ENCODE data around the gene ATOH7. TPM values are rescaled to one million over a fixed set of nuclear protein-coding genes. Genes with fewer than 3 reads are reported as not detected.
A peak's percentile ranks its signal among the peaks of the same experiment; 100 is the strongest.
"Not testable (repeated sequence)": the region's sequence is repeated elsewhere in the genome, so short reads cannot be mapped to it uniquely, and the experiment has no call there.

Gene ATOH7
- total RNA-seq, 4 donors from 2014 or later, result not detected

GRCh38 chr10:68208424-68209042 lies 23.4 kb downstream of the ATOH7 start:
- TF ChIP-seq, protein P1, sequence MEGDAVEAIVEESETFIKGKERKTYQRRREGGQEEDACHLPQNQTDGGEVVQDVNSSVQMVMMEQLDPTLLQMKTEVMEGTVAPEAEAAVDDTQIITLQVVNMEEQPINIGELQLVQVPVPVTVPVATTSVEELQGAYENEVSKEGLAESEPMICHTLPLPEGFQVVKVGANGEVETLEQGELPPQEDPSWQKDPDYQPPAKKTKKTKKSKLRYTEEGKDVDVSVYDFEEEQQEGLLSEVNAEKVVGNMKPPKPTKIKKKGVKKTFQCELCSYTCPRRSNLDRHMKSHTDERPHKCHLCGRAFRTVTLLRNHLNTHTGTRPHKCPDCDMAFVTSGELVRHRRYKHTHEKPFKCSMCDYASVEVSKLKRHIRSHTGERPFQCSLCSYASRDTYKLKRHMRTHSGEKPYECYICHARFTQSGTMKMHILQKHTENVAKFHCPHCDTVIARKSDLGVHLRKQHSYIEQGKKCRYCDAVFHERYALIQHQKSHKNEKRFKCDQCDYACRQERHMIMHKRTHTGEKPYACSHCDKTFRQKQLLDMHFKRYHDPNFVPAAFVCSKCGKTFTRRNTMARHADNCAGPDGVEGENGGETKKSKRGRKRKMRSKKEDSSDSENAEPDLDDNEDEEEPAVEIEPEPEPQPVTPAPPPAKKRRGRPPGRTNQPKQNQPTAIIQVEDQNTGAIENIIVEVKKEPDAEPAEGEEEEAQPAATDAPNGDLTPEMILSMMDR (IDR thresholded peaks at IDR 0.05), result peak in 1 of 3 experiments; percentile 5
- TF ChIP-seq EP300 (IDR thresholded peaks at IDR 0.05), result no peak
- H3K27me3 ChIP-seq, result no peaks in the 10 kb centered on the region
- no peak overlapping the region for H3K27ac ChIP-seq (replicated peaks in 1 of 4)
- no peaks in the 10 kb centered on the region for H3K9me3 ChIP-seq
- H3K4me1 ChIP-seq, result no peaks in the 10 kb centered on the region
- H3K4me3 ChIP-seq, result no peak overlapping the region
- no peak for DNase-seq (ENCODE audit: extremely low spot score)
- H3K36me3 ChIP-seq, result peaks cover 0 to 62% (median 0%) of the 10 kb centered on the region in 4 donors
- 66% methylated on average over 10 of the region's 10 CpGs for WGBS
- intact Hi-C loops (cut with DNase I), result no loop called here

- WGBS, result 38% methylated on average over 5 of the region's 5 CpGs
- Histone ChIP-seq H3K27ac (replicated peaks in 1 of 4) (no peak overlapping the region), H3K4me1 (no peaks in the 10 kb centered on the region), H3K9me3 (no peaks in the 10 kb centered on the region), H3K27me3 (peaks cover 0 to 5% (median 0%) of the 10 kb centered on the region in 4 donors), H3K36me3 (peaks cover 0 to 74% (median 0%) of the 10 kb centered on the region in 4 donors), H3K4me3 (no peak overlapping the region)
- no peak for DNase-seq (ENCODE audit: extremely low spot score)
- intact Hi-C loops (cut with DNase I), result no loop called here
- TF ChIP-seq, protein P1 (IDR thresholded peaks at IDR 0.05), result no peak
- TF ChIP-seq POLR2A (IDR thresholded peaks at IDR 0.05; ENCODE audit: low read depth), result no peak
- TF ChIP-seq EP300 (IDR thresholded peaks at IDR 0.05), result no peak
- no peak for TF ChIP-seq POLR2AphosphoS5 (IDR thresholded peaks at IDR 0.05)
These were observed 29.0 kb downstream of the ATOH7 start for GRCh38 chr10:68202960-68203353.

GRCh38 chr10:68196701-68197100 lies 35.2 kb downstream of the ATOH7 start:
- intact Hi-C loops (cut with DNase I), result no loop called here
- H3K4me1 ChIP-seq, result no peaks in the 10 kb centered on the region
- H3K27me3 ChIP-seq, result peaks cover 0 to 5% (median 0%) of the 10 kb centered on the region in 4 donors
- no peak overlapping the region for H3K27ac ChIP-seq (replicated peaks in 1 of 4)
- H3K9me3 ChIP-seq, result no peaks in the 10 kb centered on the region
- DNase-seq (ENCODE audit: extremely low spot score), result no peak
- TF ChIP-seq EP300 (IDR thresholded peaks at IDR 0.05) (no peak), POLR2A (IDR thresholded peaks at IDR 0.05; ENCODE audit: low read depth) (no peak), POLR2AphosphoS5 (IDR thresholded peaks at IDR 0.05) (no peak)
- TF ChIP-seq, protein P1 (IDR thresholded peaks at IDR 0.05), result no peak
- peaks cover 0 to 70% (median 0%) of the 10 kb centered on the region in 4 donors for H3K36me3 ChIP-seq
- no peak overlapping the region for H3K4me3 ChIP-seq
- WGBS, result 56% methylated on average over 3 of the region's 3 CpGs

- H3K27me3 ChIP-seq; H3K9me3 ChIP-seq; H3K27ac ChIP-seq (replicated peaks in 1 of 4); H3K4me1 ChIP-seq; DNase-seq (ENCODE audit: extremely low spot score); intact Hi-C loops (cut with DNase I); H3K4me3 ChIP-seq: not testable (repeated sequence)
- 97% methylated on average over 2 of the region's 2 CpGs for WGBS
- H3K36me3 ChIP-seq, result peaks cover 0 to 63% (median 0%) of the 10 kb centered on the region in 4 donors
These were observed 36.1 kb downstream of the ATOH7 start for GRCh38 chr10:68195776-68196175.

DNA sequence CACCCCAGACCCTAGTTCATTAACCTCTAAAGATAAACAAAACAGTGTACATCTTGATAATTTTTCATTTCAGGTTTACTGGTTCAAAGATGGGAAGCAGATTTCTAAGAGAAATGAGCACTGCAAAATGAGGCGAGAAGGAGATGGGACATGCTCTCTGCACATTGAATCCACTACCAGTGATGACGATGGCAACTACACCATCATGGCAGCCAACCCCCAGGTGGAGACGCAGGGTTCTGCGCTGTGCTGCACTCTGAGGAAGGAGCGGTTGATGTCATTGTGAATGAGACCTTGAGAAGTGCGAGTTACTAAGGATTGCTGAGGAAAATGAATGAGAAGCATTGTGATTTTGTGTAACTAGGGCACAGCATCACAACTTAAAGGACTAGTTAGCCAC lies 37.6 kb downstream of the ATOH7 start:
- no peak overlapping the region for H3K27ac ChIP-seq (replicated peaks in 1 of 4)
- H3K27me3 ChIP-seq, result no peaks in the 10 kb centered on the region
- peaks cover 0 to 56% (median 0%) of the 10 kb centered on the region in 4 donors for H3K36me3 ChIP-seq
- H3K9me3 ChIP-seq, result no peaks in the 10 kb centered on the region
- TF ChIP-seq EP300 (IDR thresholded peaks at IDR 0.05), result no peak
- TF ChIP-seq, protein P1 (IDR thresholded peaks at IDR 0.05), result no peak
- no peak for TF ChIP-seq POLR2A (IDR thresholded peaks at IDR 0.05; ENCODE audit: low read depth)
- TF ChIP-seq POLR2AphosphoS5 (IDR thresholded peaks at IDR 0.05), result no peak
- intact Hi-C loops (cut with DNase I), result no loop called here
- no peak for DNase-seq (ENCODE audit: extremely low spot score)
- H3K4me3 ChIP-seq, result no peak overlapping the region
- WGBS, result 89% methylated on average over 6 of the region's 6 CpGs
- H3K4me1 ChIP-seq, result no peaks in the 10 kb centered on the region

Data from esophagus muscularis mucosa (tissue), 4 donors.